Mesenteric fat pad (tissue), 1 donor: ENCODE data around the gene RBM10. TPM values are rescaled to one million over a fixed set of nuclear protein-coding genes. Genes with fewer than 3 reads are reported as not detected.
A peak's percentile ranks its signal among the peaks of the same experiment; 100 is the strongest.

Experiments used
- DNase-seq: peaks from one replicate; pipeline ENCODE4 v3.0.0-alpha.2; 2020; ENCODE audit warnings: low spot score
- total RNA-seq: library from RNA; stranded (reverse); fragmentation: NEBNext Ultra II Directional; extraction: Animal tissue kit (Norgen Biotek cat#: 25700); gene quantifications from one replicate; pipeline ENCODE4 v1.2.1, GENCODE V29; 2021
- donor health status: DM: yes; HTN: yes; CAD: no.

Gene RBM10
- total RNA-seq, 1 donor from 2014 or later = 23.6 TPM

- peak; percentile 82 for DNase-seq
These were observed 2.2 kb downstream of the RBM10 start for GRCh38 chrX:47146936-47147859.

DNA sequence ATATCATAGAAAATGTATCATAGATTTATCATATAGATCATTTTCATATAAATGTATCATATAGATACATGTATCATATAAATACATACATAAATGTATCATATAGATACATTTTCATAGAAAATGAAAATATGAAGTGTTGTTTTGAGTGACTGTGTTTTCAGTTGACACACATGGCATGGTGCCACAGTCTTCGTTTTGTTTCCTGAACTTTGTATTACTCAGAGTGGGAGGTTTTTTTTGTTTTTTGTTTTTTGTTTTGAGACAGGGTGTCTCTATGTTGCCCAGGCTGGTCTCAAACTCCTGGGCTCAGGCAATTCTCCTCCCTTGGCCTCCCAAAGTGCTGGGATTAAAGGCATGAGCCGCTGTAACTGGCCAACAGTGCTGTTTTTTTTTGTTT, 3.9 kb downstream of the RBM10 start:
- DNase-seq = no peak

DNA sequence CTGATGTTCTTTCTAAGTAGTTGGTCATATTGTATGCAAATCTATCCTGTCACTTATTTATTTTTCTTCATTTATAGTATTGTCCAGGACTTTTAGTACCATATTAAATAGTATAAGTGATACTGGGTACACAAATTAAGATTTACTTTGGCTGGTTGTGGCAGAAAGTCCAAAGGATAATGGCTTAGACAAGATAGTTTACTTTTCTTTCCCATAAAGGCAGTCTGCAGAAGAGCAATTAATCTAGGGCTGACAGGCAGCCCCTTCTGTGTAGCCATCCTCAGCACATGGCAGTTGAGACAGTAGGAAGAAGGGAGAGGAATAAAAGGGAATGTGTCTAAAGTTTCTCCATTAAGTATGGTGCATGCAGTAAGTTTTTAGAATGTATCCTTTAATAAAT, 6.4 kb downstream of the RBM10 start:
- DNase-seq = no peak

- DNase-seq = peak; percentile 69
These were observed 11.8 kb downstream of the RBM10 start for GRCh38 chrX:47156611-47157520.

GRCh38 chrX:47158131-47158530, 13.1 kb downstream of the RBM10 start:
- DNase-seq = peak; percentile 86

GRCh38 chrX:47158781-47159180, 13.8 kb downstream of the RBM10 start:
- peak; percentile 2 for DNase-seq

DNA sequence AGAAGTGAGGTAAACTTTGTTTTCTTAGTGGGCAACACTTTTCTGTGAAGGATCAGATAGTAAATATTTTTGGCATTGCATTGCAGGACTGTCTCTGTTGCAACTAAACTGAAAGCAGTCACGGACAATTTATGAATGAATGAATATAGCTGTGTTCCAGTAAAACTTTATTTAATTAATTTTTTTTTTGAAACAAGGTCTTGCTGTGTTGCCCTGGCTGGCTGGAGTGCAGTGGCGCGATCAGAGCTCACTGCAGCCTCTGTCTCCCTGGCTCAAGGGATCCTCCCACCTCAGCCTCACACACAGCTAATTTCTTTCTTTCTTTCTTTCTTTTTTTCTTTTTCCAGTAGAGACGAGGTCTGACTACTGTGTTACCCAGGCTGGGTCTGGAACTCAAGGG, 15.8 kb downstream of the RBM10 start:
- peak; percentile 8 for DNase-seq

GRCh38 chrX:47162927-47163583, 18.0 kb downstream of the RBM10 start:
- DNase-seq = no peak

GRCh38 chrX:47164420-47164819, 19.4 kb downstream of the RBM10 start:
- DNase-seq = peak; percentile 16

DNA sequence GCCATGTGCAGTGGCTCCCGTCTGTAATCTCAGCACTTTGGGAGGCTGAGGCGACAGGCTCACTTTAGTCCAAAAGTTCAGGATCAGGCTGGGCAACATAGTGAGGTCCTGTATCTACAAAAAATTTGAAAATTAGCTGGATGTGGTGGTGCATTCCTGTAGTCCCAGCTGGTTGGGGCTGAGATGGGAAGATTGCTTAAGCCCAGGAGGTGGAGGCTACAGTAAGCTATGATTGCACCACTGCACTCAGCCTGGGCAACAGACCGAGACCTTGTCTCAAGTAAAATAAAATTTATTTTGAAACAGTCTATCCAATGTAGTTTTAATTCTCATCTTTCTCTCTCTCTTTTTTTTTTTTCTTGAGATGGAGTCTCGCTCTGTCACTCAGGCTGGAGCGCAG, 21.1 kb downstream of the RBM10 start:
- DNase-seq = peak; percentile 8

GRCh38 chrX:47168495-47169073, 23.6 kb downstream of the RBM10 start:
- peak; percentile 41 for DNase-seq

DNA sequence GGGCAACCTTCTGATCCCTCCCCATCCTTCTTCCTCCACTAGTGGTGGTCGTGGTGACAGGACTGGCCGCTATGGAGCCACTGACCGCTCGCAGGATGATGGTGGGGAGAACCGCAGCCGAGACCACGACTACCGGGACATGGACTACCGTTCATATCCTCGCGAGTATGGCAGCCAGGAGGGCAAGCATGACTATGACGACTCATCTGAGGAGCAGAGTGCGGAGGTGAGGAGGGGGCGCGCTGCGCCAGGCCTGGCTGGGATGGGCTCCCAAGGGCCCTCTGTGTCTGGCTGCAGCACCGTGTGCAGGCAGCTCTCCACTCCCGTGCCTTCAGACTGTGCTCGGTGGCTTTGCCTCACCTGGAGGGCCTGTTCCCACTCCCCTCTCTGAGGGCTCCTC, 24.3 kb downstream of the RBM10 start:
- peak; percentile 74 for DNase-seq

- peak; percentile 82 for DNase-seq
These were observed 24.9 kb downstream of the RBM10 start for GRCh38 chrX:47169726-47170515.

- DNase-seq = peak; percentile 64
These were observed 26.1 kb downstream of the RBM10 start for GRCh38 chrX:47170861-47171692.

DNA sequence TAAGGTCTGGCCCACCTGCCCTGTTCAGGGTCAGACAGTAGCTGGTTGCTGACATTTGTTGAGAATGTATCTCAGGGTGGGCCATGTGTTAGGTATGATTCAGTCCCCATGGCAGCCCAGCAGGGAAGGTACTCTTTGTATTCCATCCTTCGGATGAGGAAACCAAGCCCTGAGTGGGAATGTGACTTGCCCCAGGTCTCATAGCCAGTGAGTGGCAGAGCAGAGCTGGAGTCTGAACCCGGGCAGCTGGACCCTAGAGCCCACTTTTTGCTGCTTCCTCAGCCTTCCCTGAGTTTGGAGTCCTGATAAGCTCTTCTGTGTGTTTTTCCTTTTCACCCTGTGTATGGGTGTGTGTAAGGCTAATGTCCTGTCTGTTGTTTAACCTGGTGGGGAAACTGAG, 27.0 kb downstream of the RBM10 start:
- DNase-seq = peak; percentile 47

GRCh38 chrX:47172549-47172948, 27.5 kb downstream of the RBM10 start:
- peak; percentile 59 for DNase-seq

DNA sequence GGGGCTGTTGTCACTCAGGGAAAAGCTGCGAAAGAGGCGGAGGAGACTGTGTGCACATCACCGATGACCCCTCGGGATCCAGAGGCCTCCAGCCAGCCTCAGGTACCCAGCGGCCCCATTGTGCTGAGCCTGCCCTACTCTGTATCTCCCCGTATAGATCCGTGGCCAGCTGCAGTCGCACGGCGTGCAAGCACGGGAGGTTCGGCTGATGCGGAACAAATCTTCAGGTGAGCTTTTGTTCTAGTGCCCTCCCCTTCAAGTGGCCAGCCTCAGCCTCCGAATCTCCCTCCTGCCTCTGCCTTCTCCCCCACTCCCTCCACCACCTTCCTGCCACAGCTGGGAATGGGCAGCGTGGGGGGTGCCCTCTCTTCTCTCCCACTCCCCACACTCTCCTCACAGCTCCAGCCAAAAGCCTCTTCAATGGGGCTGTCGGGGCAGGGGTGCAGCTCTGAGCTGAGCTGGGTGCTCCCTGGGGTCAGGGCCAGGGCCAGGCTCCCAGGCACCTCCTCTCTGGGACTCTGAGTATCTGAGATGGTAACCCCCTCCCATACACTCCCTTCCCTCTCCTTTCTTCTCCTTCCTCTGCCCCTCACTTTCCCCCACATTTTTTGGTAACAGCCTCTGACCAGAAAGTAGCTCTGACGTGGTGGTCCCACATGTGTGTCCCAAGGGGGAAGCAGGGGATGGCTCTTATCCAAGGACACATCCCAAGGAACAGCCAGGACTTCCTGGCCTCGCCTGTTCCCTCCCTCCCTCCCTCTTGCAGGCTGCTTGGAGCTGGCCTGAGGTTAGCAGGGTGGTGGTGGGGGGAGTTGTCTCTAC, 28.2 kb downstream of the RBM10 start:
- DNase-seq = peak; percentile 78

DNA sequence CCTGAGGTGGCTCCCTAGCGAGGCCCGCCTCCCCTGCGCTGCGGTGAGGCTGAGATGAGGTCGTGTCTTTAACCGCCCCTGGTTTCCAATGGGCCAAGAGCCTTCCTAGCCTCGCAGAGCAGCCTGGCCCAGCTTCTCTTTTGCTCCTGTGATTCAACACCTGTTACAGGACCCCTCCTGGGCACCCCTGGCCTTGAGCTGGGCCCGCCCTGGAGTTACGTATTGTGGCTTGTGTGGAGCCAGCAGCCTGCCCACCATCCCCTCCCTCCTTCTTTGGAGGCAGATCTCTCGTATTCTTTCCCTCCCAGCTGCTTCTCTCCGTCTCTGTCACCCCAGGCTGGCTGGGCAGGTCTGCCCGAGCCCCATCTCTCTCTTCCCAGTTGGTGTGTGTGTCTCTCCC, 29.4 kb downstream of the RBM10 start:
- DNase-seq = peak; percentile 78
